Common myeloid progenitor, CD34-positive (primary cell): ENCODE data around the gene CPT1C.

ENCODE experiments used
- CTCF ChIA-PET: fragments of 350-600 bp; sonication (Branson Sonifier 250); formaldehyde crosslinking; loops from one replicate; lab custom pipeline; 2021; ENCODE audit warnings: antibody characterized with exemption; lab: Charles Lee
- POLR2A ChIA-PET: fragments of 350-600 bp; sonication (Branson Sonifier 250); formaldehyde crosslinking; loops from one replicate; lab custom pipeline; 2021; ENCODE audit warnings: antibody characterized with exemption; lab: Charles Lee
- DNase-seq, 3 donors: peaks; one replicate each; pipeline versions ENCODE4 v3.0.0 to v3.0.0-alpha.2; 2013
- H3K27ac ChIP-seq, 2 experiments: 1 replicate in 1 of 2; 2 replicates in 1 of 2; pipeline ENCODE4 v1.7.0; 2013; ENCODE audit warnings: inconsistent platforms in 2 of 2, low read length in 2 of 2, mild to moderate bottlenecking in 2 of 2, low read depth in 1 of 2, moderate library complexity in 1 of 2; ENCODE audit not compliant: severe bottlenecking in 2 of 2, insufficient read depth in 1 of 2, poor library complexity in 1 of 2
- H3K27me3 ChIP-seq, 5 experiments: replicated peaks in 2 of 5; 1 replicate in 3 of 5; 2 replicates in 2 of 5; pipeline versions ENCODE4 v1.6.1 to v1.7.0; 2013; ENCODE audit warnings: low read length in 4 of 5, mild to moderate bottlenecking in 2 of 5, moderate library complexity in 2 of 5, inconsistent platforms in 1 of 5; ENCODE audit not compliant: insufficient read depth in 5 of 5, control insufficient read depth in 4 of 5
- H3K36me3 ChIP-seq, 4 experiments: 1 replicate in 2 of 4; 2 replicates in 2 of 4; pipeline versions ENCODE4 v1.6.1 to v1.7.0; 2013; ENCODE audit warnings: low read length in 3 of 4, control low read depth in 1 of 4, mild to moderate bottlenecking in 1 of 4; ENCODE audit not compliant: control insufficient read depth in 4 of 4, insufficient read depth in 4 of 4
- H3K4me1 ChIP-seq, 4 experiments: 1 replicate in 3 of 4; 2 replicates in 1 of 4; pipeline versions ENCODE4 v1.6.1 to v1.7.1; 2013; ENCODE audit warnings: low read length in 3 of 4, mild to moderate bottlenecking in 3 of 4, control low read depth in 1 of 4, inconsistent platforms in 1 of 4, moderate library complexity in 1 of 4; ENCODE audit not compliant: control insufficient read depth in 4 of 4, insufficient read depth in 4 of 4; ENCODE audit errors: control extremely low read depth in 1 of 4
- H3K4me3 ChIP-seq, 7 experiments: 1 replicate in 4 of 7; 2 replicates in 3 of 7; pipeline versions ENCODE4 v1.5.1 to v1.7.0; 2013; ENCODE audit warnings: mild to moderate bottlenecking in 7 of 7, low read length in 6 of 7, moderate library complexity in 6 of 7, inconsistent platforms in 2 of 7, low read depth in 2 of 7, control low read depth in 1 of 7; ENCODE audit not compliant: insufficient read depth in 4 of 7, control insufficient read depth in 1 of 7; ENCODE audit errors: extremely low read depth in 1 of 7
- H3K9me3 ChIP-seq, 5 experiments: 1 replicate in 4 of 5; 2 replicates in 1 of 5; pipeline versions ENCODE4 v1.6.1 to v1.7.1; 2013; ENCODE audit warnings: low read length in 4 of 5, mild to moderate bottlenecking in 2 of 5, inconsistent platforms in 1 of 5, low read depth in 1 of 5, moderate library complexity in 1 of 5; ENCODE audit not compliant: control insufficient read depth in 4 of 5, insufficient read depth in 2 of 5; ENCODE audit errors: control extremely low read depth in 1 of 5
- WGBS: methylation state at CpG from one replicate; pipeline ENCODE4 v1.1.5; 2013; ENCODE audit not compliant: insufficient coverage; 5-methylcytosine and 5-hydroxymethylcytosine counted together

The CPT1C gene

GRCh38 chr19:49677901-49678674, 12.8 kb upstream of the CPT1C start:
- no peaks in the 10 kb centered on the region for H3K27me3 ChIP-seq
- 4% methylated on average over 9 of the region's 21 CpGs for WGBS
- H3K9me3 ChIP-seq: no peaks in the 10 kb centered on the region
- peak overlapping the region; percentile 79 to 99 (median 93) for H3K4me3 ChIP-seq
- peak; percentile 81 to 85 (median 82) for DNase-seq
- ChIA-PET POLR2A (interaction anchor here (1.4 kb wide), 1 partner anchor 88 kb away, joined by 5 read pairs; the partner anchor contains the start of gene PRR12), CTCF (interaction anchor here (0.9 to 2.1 kb wide), 13 partner anchors 9 to 242 kb away, joined by 3 to 8 read pairs (median 3); partner anchors contain the start of genes ADM5 and SCAF1)
- H3K4me1 ChIP-seq: peaks cover 4 to 34% (median 33%) of the 10 kb centered on the region in 4 experiments
- H3K36me3 ChIP-seq: peaks cover 7 to 18% (median 11%) of the 10 kb centered on the region in 4 experiments
- peak overlapping the region; percentile 70 to 99 for H3K27ac ChIP-seq

- Histone ChIP-seq H3K27me3 (no peaks in the 10 kb centered on the region), H3K4me3 (peak overlapping the region in 1 of 7 experiments; percentile 8), H3K9me3 (no peaks in the 10 kb centered on the region), H3K27ac (peak overlapping the region in 1 of 2 experiments; percentile 71), H3K36me3 (peaks cover 7 to 27% (median 17%) of the 10 kb centered on the region in 4 experiments), H3K4me1 (peaks cover 4 to 34% (median 33%) of the 10 kb centered on the region in 4 experiments)
- 84% methylated on average over 7 of the region's 12 CpGs for WGBS
- DNase-seq: no peak
- ChIA-PET POLR2A (interaction anchor here (1.2 kb wide), 1 partner anchor 39 kb away, joined by 4 read pairs; the partner anchor contains the start of gene RRAS), CTCF (interaction anchor here (0.9 to 2.1 kb wide), 14 partner anchors 8 to 203 kb away, joined by 3 to 8 read pairs (median 4); partner anchors contain the start of genes ADM5 and SCAF1)
Measured at GRCh38 chr19:49678985-49679770, 11.7 kb upstream of the CPT1C start.

- Histone ChIP-seq H3K4me3 (peak overlapping the region in 1 of 7 experiments; percentile 23), H3K27ac (peak overlapping the region in 1 of 2 experiments; percentile 71), H3K36me3 (peaks cover 9 to 34% (median 22%) of the 10 kb centered on the region in 4 experiments), H3K9me3 (no peaks in the 10 kb centered on the region), H3K4me1 (peaks cover 4 to 34% (median 33%) of the 10 kb centered on the region in 4 experiments), H3K27me3 (no peaks in the 10 kb centered on the region)
- 84% methylated on average over 4 of the region's 10 CpGs for WGBS
- ChIA-PET CTCF (interaction anchor here (1.1 to 1.8 kb wide), 6 partner anchors 9 to 204 kb away, joined by 3 to 8 read pairs (median 6); partner anchors contain the start of gene ADM5), POLR2A (interaction anchor here (1.2 kb wide), 1 partner anchor 39 kb away, joined by 4 read pairs; the partner anchor contains the start of gene RRAS)
- no peak for DNase-seq
Measured at GRCh38 chr19:49679771-49680413, 11.0 kb upstream of the CPT1C start.

- H3K36me3 ChIP-seq: peaks cover 9 to 42% (median 28%) of the 10 kb centered on the region in 4 experiments
- peak; percentile 82 to 92 (median 86) for DNase-seq
- ChIA-PET POLR2A (no interaction called here), CTCF (interaction anchor here (0.5 to 1.6 kb wide), 12 partner anchors 9 to 288 kb away, joined by 3 to 6 read pairs (median 3); partner anchors contain the start of genes ADM5 and CPT1C)
- H3K27me3 ChIP-seq: no peaks in the 10 kb centered on the region
- no peak overlapping the region for H3K4me3 ChIP-seq
- peak overlapping the region in 1 of 2 experiments; percentile 71 for H3K27ac ChIP-seq
- WGBS: 43% methylated on average over 37 of the region's 40 CpGs
- peaks cover 4 to 34% (median 33%) of the 10 kb centered on the region in 4 experiments for H3K4me1 ChIP-seq
- H3K9me3 ChIP-seq: no peaks in the 10 kb centered on the region
Measured at GRCh38 chr19:49680421-49681351, 10.2 kb upstream of the CPT1C start.

- no peak for DNase-seq
- H3K27ac ChIP-seq: no peak overlapping the region
- no peaks in the 10 kb centered on the region for H3K9me3 ChIP-seq
- ChIA-PET POLR2A (no interaction called here), CTCF (interaction anchor here (0.5 to 1.3 kb wide), 4 partner anchors 9 to 289 kb away, joined by 3 to 6 read pairs (median 4); partner anchors contain the start of genes CPT1C and TSKS)
- no peaks in the 10 kb centered on the region for H3K27me3 ChIP-seq
- no peak overlapping the region for H3K4me3 ChIP-seq
- H3K4me1 ChIP-seq: peaks cover 4 to 29% (median 29%) of the 10 kb centered on the region in 4 experiments
- peaks cover 9 to 51% (median 33%) of the 10 kb centered on the region in 4 experiments for H3K36me3 ChIP-seq
- WGBS: 99% methylated on average over 16 of the region's 19 CpGs
Measured at GRCh38 chr19:49681830-49682229, 9.1 kb upstream of the CPT1C start.
